ENCODE results near the gene SV2A.
"Not testable (repeated sequence)": the region's sequence is repeated elsewhere in the genome, so short reads cannot be mapped to it uniquely, and the experiment has no call there.

The SV2A gene

DNA sequence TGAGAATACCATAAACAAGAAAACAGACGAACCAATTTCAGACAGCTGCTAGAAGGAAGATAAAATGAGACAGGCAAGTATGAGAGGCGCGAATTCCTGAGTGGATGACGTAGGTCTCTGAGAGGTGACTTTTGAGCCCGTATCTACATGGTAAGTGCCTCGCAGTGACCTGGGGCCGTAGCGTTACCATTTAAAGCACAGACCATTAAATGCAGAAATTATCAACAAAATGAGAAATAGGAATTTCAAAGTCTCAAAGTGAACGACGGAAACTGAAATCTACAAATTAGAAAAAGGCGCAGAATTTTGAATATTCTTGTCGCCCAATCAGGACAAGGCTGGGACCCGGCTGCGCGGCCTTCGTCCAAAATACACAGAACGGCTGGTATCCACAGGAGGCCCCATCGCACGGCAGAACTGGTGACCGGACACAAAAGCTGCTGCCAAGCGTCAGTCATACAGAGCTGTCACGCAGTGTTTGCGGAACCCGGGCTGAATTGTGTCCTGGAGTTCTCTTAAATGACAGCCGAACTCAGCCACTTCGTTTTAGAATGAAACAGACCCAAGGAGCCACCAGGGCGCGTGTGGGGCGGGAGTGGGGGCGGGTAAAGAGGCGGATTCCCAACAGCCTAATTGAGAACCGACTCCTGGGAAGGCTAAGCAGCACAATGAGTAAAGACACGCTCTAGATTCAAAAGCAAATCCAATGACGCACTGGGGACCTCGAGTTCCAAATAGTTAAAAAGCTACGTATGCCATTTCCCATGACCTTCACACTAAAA, 32.1 kb downstream of the SV2A start:
- peak; percentile 95 for DNase-seq

DNA sequence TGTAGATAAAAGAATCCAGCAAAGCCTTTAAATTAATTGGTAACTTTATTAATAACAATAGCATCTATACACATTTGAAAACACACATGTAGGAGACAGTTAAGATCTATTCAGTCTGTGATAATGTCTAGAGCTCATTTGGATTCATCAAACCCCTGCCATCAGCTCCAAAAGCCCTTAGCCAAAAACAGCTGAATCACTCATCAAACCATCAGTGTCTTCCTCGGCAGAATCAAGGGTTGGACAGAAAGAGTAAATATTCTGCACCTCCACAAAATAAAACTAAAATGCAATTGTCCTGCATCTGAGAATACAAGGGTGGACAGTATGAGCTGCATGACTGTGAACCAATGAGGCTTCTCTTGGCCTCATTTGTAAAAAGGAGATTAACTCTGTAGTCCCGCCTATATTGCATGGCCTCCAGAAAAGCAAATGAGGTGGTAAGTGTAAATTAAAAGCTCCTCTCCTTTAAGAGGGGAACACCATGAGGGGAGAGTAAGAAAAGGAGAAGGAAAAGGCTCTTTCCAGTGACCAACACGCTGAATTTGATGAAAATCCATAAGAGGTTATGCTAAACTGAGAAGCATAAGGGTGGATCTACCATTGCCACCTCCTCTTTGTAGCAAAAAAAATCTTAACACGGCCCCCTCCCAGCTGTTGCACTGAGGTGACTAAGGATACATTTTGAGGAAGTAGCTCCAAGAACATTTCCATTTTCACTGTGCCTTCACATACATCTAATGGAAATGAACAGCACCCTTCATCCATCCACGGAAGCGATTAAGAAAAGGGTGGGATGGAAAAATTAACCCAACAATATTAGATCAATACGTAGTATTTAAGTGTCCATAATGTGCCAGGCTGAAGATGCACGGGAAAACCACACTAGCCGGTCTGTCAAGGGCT, 33.0 kb downstream of the SV2A start:
- peak; percentile 37 for DNase-seq

DNA sequence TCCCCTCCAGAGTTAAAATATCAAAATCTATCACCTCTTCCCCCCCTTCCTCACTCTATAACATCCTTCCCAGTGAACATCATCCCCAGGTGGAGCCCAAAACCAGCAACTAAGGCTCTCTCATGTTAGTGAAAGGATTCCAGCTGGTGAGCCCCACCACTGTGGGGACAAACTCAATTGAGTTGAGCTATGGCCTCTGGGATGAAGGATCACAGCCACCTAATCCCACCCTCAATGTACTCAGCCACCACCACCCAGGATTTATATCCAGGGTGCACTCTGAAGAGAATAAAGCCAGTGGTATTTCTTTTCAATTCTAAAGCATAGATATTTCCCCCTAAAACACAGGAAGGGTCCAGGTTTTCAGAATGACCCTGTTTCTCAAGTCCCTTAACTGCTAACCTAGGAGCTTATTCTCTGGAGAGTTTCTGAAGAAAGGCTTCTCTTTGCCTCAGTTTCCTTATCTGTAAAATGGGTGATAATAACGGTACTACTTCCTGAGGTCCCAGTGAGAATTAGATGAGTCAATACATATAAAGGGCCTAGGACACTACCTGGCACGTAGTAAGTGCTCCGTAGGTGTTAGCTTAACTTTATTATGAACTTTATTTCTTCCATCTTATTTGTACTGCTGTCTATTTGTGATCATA, 33.9 kb downstream of the SV2A start:
- no peak for DNase-seq

DNA sequence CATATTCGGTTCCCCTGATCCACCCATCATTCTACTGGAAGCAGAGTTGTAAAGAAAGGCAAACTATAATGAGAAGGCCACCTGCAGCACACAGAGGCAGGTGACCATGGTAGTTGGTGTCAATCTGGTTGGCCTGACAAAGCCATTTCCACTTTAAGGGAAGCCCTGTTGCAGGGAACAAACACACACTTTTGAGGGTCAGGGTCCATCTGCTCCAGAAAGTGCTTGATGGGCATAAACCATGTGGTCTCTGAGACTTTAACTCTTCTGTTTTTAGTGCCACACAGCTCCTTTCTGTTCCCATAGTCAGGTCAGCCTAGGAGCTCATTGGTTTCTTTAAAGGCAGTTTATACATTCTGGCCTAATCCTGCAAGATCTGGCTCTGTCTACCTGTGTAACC, 35.8 kb downstream of the SV2A start:
- DNase-seq, result no peak

DNA sequence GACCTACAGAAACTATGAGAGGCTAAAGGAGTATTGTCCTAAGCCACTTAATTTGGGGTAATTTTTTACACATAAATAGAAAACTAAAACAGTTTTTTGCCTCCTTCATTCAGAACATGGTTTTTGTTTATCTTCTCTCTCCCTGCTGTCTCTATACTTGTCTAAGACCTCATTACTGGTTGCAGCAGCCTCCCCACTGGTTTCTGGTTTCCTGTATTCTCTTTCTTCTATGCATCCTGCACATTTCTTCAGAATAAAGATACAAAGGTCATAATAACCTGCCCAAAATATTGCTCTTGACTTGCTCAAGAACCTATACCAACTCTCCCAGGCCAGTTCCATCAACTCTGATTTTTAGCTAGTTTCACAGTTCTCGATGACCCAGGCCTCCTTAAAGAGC, 38.1 kb downstream of the SV2A start:
- no peak for DNase-seq

DNA sequence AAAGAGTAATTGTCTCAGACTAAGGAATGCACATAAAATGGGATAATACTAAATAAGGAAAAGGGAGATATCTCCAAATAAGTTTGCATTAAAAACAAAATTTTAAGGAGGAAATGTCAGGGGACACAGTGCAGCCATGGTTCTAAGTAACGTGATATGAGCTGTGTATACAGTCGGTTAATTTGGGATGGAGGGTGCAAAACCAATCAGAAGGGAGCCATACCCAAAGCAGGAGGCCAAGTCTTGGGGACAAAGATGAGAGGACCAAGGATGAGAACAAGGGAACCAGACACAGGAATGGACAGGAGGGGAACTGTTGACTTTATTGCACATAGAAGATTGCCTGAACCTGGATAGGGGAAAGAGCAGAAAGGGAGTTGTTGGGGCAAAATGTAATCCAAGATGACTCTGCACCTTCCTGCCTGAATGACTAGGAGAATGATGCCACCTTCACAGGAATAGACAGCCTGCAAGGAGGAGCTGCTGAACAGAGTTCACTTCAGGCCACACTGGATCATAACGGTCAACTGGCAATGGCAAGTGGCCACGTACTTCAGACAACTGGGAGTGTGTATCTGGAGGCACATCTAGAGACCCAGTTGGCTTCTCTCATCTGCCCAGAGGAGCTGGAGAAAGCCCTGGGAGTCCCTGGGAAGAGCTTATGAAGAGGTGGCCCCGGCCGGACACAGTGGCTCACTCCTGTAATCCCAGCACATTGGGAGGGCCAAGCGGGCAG, 40.3 kb downstream of the SV2A start:
- DNase-seq, result no peak

DNA sequence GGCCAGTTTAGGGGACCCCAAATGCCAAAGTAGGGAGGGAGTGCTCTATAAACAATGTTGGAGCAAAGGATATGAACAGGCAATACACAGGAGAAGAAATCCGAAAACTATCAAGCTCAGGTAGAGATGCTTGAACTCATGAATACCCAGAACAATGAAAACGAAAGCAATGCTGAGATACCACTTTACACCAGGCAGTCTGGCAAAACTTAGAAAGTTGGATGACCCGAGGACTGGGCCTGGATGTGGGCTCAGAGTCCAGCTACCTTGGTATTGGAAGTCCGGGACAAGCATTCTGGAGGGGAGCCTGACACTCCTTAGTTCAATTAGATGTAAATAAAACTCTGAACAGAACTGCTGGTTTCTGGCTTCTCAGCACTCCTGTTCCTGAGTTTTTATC, 44.6 kb downstream of the SV2A start:
- DNase-seq, result not testable (repeated sequence)

DNA sequence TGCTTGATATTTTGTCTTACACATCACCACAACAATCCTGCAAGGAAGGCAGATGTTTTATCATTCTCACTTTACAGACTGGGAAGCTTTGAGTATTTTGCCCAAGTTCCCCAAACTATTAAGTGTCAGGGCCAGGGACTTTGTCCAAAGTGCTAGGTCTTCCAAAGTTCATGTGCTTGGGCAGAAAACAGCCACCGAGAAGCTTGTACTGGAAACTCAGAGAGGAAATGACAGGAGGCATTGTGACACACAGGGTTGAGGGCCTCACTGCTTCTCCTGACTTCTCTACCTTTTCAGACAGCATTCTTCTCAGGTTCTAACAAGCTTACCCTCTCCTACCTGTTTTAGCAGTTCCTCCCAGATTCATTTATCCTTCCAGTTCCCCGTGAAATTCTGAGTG, 50.8 kb downstream of the SV2A start:
- not testable (repeated sequence) for DNase-seq

DNA sequence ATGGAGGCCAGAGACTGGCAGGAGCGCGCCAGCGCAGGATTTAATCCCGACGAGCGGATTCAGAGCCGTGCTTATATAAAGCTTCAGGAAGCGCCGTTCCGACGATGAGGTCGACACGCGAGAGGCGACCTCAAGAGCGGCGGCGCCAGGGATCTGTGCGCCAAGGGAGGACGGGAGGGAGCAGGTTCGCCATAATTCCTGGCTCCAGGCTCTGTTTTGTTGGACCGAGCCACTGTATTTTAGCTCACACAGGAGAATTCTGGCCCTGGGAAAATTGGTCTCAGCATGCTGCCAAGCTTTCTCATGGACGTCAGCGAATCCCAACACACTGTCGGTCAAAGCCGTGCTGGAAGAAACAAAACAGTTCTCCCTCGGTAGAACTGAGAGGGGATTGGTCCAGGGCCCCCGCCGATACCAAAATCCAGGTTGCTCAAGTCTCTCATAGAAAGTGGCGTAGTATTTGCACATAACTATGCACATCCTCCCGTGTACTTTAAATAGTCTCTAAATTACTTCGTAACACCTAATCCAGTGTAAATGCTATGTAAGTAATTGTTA, 56.1 kb downstream of the SV2A start:
- not testable (repeated sequence) for DNase-seq

DNA sequence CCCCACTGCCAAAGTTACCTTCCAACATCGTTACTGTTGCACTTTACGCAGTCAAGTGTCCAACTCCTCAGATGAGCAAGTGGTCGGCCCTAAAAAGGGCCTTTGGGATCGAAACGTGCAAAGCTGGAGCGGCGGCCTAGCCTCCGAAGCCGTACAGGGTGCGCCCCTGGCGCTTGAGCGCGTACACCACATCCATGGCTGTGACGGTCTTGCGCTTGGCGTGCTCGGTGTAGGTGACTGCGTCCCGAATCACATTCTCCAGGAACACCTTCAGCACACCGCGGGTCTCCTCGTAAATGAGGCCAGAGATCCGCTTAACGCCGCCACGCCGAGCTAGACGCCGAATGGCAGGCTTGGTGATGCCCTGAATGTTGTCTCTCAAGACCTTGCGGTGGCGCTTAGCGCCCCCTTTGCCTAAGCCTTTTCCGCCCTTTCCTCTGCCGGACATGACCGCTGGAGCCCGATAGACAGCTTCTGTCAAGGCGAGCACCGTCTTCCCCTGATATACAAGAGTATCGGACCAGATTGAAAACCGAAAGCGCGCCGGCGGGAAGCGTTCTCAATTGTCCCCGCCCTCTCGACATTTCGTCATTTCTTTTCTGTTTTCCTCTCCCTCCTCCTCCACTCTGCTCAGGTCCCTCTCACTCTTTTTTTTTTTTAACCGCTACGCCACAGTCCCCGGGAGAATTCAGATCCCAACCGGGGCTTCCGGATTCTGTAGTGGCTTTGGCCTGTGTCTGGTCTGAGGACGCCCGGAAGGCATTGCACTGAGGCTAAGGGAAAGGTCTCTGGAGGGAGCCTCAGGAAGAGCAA, 56.8 kb downstream of the SV2A start:
- not testable (repeated sequence) for DNase-seq

DNA sequence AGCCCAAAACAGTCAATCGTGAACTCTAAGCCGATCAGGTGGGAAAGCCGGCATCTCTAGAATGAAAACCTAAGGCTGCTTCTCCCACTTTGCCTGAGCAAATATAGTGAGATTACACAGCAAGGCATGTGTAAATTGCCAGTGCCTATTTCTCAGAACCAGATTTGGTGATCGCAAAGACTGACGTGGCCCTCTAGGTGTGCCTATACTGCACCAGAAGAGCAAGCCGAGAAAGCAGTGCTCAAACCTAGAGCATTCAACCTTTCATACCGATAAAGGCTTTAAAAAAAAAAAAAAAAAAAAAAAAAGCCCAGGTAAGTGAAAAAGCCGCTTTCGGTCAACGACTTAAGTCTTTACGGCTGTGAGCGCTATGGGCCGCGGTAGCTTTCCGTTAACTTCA, 57.4 kb downstream of the SV2A start:
- not testable (repeated sequence) for DNase-seq

All from NCI-H2081 treated with DMSO at 0.1 percent for 48 hours (cell line).